ENCODE data around the gene TSC22D4. TPM values are rescaled to one million over a fixed set of nuclear protein-coding genes. Genes with fewer than 3 reads are reported as not detected.

Gene TSC22D4
- total and polyA plus RNA-seq, 2 donors (not counting 3 experiments of a cell fraction or from before 2014, with no cell fraction given) = 40.1 to 84.4 TPM

DNA sequence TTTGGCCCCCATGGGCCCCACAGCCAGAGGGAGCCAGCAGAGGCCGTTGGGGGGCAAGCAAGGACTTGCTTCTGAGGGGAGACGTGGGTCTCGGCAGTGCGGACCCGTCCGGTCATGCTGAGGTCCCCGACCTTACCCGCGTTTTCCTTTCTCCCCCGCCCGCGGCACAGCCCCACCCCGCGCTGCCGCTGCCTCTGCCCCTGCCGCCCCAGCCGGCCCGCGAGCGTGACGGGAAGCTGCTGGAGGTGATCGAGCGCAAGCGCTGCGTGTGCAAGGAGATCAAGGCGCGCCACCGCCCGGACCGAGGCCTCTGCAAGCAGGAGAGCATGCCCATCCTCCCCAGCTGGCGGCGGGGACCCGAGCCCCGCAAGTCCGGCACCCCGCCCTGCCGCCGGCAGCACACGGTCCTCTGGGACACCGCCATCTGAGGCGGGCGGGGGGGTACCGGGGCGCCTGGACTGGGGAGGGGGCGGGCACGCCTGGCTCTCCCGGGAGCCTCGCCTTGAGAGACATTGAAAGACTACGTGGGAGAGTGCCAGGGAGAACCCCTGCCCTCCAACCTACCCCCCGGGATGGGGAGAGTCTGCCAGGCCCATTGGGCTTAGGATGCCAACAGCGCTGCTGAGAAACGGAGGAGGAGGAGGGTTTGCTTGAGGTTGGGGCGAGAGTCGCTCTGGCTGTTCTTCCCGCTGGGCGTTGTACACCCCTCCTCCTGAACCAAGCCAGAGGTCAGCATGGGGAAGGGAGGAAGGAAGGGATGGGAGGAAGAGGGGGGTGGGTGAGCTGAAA, 14.7 kb upstream of the TSC22D4 start:
- peak overlapping the region; percentile 42 for H3K4me2 ChIP-seq (ENCODE audit: insufficient read depth, low read length)
- TF ChIP-seq, protein P1, sequence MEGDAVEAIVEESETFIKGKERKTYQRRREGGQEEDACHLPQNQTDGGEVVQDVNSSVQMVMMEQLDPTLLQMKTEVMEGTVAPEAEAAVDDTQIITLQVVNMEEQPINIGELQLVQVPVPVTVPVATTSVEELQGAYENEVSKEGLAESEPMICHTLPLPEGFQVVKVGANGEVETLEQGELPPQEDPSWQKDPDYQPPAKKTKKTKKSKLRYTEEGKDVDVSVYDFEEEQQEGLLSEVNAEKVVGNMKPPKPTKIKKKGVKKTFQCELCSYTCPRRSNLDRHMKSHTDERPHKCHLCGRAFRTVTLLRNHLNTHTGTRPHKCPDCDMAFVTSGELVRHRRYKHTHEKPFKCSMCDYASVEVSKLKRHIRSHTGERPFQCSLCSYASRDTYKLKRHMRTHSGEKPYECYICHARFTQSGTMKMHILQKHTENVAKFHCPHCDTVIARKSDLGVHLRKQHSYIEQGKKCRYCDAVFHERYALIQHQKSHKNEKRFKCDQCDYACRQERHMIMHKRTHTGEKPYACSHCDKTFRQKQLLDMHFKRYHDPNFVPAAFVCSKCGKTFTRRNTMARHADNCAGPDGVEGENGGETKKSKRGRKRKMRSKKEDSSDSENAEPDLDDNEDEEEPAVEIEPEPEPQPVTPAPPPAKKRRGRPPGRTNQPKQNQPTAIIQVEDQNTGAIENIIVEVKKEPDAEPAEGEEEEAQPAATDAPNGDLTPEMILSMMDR (IDR thresholded peaks at IDR 0.05; ENCODE audit: extremely low read depth in 1 of 2, insufficient read depth in 1 of 2, low read depth in 1 of 2, low read length in 2 of 2) = peak in 1 of 2 donors; percentile 2
- TF ChIP-seq EZH2 (IDR thresholded peaks at IDR 0.05; ENCODE audit: borderline replicate concordance, low read depth, low read length, severe bottlenecking) = no peak
- intact Hi-C loops (cut with micrococcal nuclease) = no loop called here
- ChIA-PET POLR2A (interaction anchor here (0.6 kb wide), 1 partner anchor 15 kb away, joined by 4 read pairs; no protein-coding TSS in a partner anchor), CTCF (interaction anchor here (1.0 to 3.3 kb wide), 6 partner anchors 10 to 91 kb away, joined by 3 to 38 read pairs (median 5); partner anchors contain the start of gene NYAP1)
- H4K20me1 ChIP-seq (replicated peaks; ENCODE audit: control insufficient read depth, extremely low read depth, insufficient read depth, low read length) = no peaks in the 10 kb centered on the region
- peak overlapping the region in 2 of 3 experiments; percentile 7 to 34 for H3K4me3 ChIP-seq (replicated peaks in 1 of 3; ENCODE audit: insufficient read depth in 1 of 3, low read depth in 1 of 3, low read length in 3 of 3)
- no peaks in the 10 kb centered on the region for H3K79me2 ChIP-seq (ENCODE audit: control insufficient read depth, insufficient read depth, low read length)
- no peaks in the 10 kb centered on the region for H3K9me3 ChIP-seq (replicated peaks; ENCODE audit: control insufficient read depth, insufficient read depth, low read length)
- no TSS peak for BruUV-seq (replicated peaks)
- dilution Hi-C loops (cut with MboI; ENCODE audit: extremely low pct_ligation_motif_present, low sequenced_read_pairs) = no loop called here
- no peaks in the 10 kb centered on the region for H3K27me3 ChIP-seq (ENCODE audit: control insufficient read depth in 2 of 2, insufficient read depth in 2 of 2, low read length in 2 of 2)
- no peaks in the 10 kb centered on the region for H3K9me1 ChIP-seq (replicated peaks; ENCODE audit: control insufficient read depth, extremely low read depth, insufficient read depth, low read length)
- H3K27ac ChIP-seq (ENCODE audit: insufficient read depth, low read depth, low read length) = no peak overlapping the region
- peak overlapping the region; percentile 93 for H2AFZ ChIP-seq (ENCODE audit: low read depth, low read length)
- no peaks in the 10 kb centered on the region for H3K36me3 ChIP-seq (ENCODE audit: control insufficient read depth in 2 of 2, extremely low read depth in 1 of 2, insufficient read depth in 2 of 2, low read length in 2 of 2)
- H3K4me1 ChIP-seq (ENCODE audit: control insufficient read depth, extremely low read depth, insufficient read depth, low read length) = peaks cover 7% of the 10 kb centered on the region
- FAIRE-seq = peak; percentile 46
- H3K9ac ChIP-seq (replicated peaks; ENCODE audit: extremely low read depth, insufficient read depth, low read length) = no peak overlapping the region
- peak; percentile 46 for DNase-seq (ENCODE audit: low read depth, low spot score)
